C4-2B (cell line): ENCODE results near the gene WASF2.

ENCODE experiments used
- H3K27ac ChIP-seq: fragments of 450-650 bp; 2 replicates; pipeline ENCODE4 v1.5.1; 2017
- CTCF ChIP-seq: fragments of 450-650 bp; conservative IDR thresholded peaks from 2 replicates; pipeline ENCODE4 v1.5.1; 2017; ENCODE audit warnings: mild to moderate bottlenecking
- ZFX ChIP-seq: fragments of 450-650 bp; IDR thresholded peaks from 2 replicates; pipeline ENCODE4 v1.6.1; 2017

Gene WASF2

GRCh38 chr1:27380766-27381733 lies 108.9 kb downstream of the WASF2 start:
- H3K27ac ChIP-seq, result no peak overlapping the region
- TF ChIP-seq CTCF, result no peak
- TF ChIP-seq ZFX, result no peak

- no peak overlapping the region for H3K27ac ChIP-seq
- TF ChIP-seq ZFX (no peak), CTCF (no peak)
These were observed 109.7 kb downstream of the WASF2 start for GRCh38 chr1:27380224-27380623.

GRCh38 chr1:27379564-27380122 lies 110.3 kb downstream of the WASF2 start:
- TF ChIP-seq CTCF (no peak), ZFX (no peak)

GRCh38 chr1:27377760-27378495 lies 112.0 kb downstream of the WASF2 start:
- H3K27ac ChIP-seq, result no peak overlapping the region
- TF ChIP-seq CTCF, result no peak
- TF ChIP-seq ZFX, result no peak

More at GRCh38 chr1:27379564-27380122, 110.3 kb downstream of the WASF2 start:
- H3K27ac ChIP-seq, result no peak overlapping the region

- no peak for TF ChIP-seq CTCF
- no peak within 1 kb of the TSS for H3K27ac ChIP-seq
These were observed 115.4 kb downstream of the WASF2 start, which contains the start of gene FCN3 for GRCh38 chr1:27374362-27375086. TSS of gene FCN3 (minus strand) at chr1:27374824. CDS start at chr1:27374818, 6 bp downstream.

GRCh38 chr1:27372808-27373690 lies 116.9 kb downstream of the WASF2 start:
- no peak for TF ChIP-seq CTCF
- no peak for TF ChIP-seq ZFX
- no peak overlapping the region for H3K27ac ChIP-seq
